LNCaP clone FGC (cell line): ENCODE data around the gene ZCCHC17.
"Not testable (repeated sequence)": the region's sequence is repeated elsewhere in the genome, so short reads cannot be mapped to it uniquely, and the experiment has no call there.

Source experiments
- DNase-seq: peaks from one replicate; pipeline ENCODE4 v3.0.0-alpha.2; 2011; ENCODE audit warnings: low read depth
- H3K4me3 ChIP-seq: 2 replicates; pipeline ENCODE4 v1.5.1; 2011; ENCODE audit warnings: mild to moderate bottlenecking, low read depth, low read length, control low read depth
- TF ChIP-seq, protein P1 (sequence below): IDR thresholded peaks from 2 replicates; pipeline ENCODE4 v1.5.1; 2012; ENCODE audit warnings: mild to moderate bottlenecking; ENCODE audit not compliant: control insufficient read depth, insufficient read depth; ENCODE audit errors: extremely low read depth

Gene ZCCHC17

DNA sequence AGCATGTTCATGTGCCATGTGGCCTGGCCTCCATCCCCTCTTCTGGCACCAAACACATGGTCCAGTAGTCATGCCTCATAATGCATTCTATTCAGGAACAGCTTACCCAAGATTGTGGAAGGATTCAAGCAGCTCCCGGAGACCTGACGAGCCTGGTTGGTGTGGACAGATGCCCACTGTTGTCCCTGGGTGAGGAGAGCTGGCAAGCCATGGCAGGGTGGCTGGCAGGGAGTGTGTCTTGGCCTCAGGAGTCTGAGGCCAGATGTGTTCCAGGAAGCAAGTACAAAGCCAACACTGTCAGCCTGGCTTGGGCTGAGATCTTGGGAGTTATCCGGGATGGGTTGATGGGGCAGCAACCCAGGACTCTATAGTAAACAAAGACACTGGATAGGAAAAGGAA, 83.3 kb downstream of the ZCCHC17 start:
- H3K4me3 ChIP-seq: no peak overlapping the region
- TF ChIP-seq, protein P1, sequence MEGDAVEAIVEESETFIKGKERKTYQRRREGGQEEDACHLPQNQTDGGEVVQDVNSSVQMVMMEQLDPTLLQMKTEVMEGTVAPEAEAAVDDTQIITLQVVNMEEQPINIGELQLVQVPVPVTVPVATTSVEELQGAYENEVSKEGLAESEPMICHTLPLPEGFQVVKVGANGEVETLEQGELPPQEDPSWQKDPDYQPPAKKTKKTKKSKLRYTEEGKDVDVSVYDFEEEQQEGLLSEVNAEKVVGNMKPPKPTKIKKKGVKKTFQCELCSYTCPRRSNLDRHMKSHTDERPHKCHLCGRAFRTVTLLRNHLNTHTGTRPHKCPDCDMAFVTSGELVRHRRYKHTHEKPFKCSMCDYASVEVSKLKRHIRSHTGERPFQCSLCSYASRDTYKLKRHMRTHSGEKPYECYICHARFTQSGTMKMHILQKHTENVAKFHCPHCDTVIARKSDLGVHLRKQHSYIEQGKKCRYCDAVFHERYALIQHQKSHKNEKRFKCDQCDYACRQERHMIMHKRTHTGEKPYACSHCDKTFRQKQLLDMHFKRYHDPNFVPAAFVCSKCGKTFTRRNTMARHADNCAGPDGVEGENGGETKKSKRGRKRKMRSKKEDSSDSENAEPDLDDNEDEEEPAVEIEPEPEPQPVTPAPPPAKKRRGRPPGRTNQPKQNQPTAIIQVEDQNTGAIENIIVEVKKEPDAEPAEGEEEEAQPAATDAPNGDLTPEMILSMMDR: no peak
- no peak for DNase-seq

DNA sequence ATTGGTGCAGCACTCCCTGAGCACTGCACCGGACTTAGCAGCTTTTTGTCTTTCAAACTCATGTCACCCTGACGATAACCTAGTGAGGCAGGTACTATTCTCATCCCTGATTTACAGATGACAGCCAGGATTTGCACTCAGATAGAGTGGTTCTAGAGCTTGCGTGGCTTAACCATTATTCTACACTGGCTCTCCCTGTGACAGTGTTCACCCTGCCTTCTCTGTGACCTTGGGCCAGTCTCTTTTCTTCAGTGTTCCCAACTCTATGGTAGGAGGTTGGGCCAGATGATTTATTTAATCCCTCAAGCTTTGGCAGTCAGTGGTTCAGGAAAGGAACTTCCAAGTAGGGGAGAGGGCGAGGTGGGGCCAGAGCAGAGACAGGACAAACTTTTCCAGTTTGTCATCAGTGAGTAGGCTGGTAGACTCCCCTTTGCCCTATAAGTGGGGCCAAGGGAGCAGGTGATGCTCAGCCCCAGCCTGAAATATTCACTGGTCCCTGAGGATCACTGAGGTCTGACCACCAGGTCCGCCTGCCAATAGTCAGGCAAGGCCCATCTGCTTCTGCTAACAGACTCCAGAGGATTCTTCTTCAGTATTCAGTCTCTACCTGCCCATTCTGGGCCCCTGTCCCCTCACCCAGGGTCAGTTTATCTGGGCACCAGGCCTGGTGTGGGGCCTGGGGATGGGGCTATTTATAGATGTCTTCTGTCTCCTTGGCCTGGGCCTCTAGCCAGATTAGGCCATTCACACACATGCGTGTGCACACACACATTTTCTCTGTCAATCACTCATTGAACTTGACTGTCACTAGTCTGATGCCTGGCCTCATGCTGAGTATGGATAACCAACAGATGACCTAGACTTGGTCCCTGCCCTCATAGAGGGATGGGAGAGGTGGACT, 84.8 kb downstream of the ZCCHC17 start:
- no peak for DNase-seq
- TF ChIP-seq, protein P1: no peak
- no peak overlapping the region for H3K4me3 ChIP-seq

DNA sequence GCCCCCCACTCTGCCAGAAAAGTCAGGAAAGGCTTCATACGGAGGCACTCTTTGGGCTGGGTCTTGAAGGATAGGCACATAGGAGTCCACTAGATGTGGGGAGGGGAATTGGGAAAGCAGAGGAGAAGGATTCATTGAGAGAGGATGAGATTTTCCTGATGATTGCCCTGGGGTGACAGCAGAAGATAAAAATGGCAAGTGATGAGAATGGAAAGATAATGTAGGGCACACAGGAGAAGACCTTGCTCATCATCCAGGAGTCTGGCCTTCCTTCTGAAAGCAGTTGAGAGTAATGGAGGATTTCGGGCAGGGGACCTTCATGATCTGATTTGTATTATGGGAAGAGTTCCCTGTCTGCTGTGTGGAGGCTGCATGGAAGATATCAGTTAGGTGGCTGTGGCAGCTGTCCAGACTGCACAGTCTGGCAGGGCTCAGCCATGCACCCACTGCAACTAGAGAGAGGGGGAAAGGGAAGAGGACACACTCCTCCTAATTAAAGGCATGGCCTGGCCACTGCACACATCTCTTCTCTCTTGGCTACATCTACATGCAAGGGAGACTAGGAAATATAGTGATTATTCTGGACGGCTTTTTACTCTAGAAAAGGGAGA, 85.7 kb downstream of the ZCCHC17 start:
- DNase-seq: no peak
- TF ChIP-seq, protein P1: no peak

DNA sequence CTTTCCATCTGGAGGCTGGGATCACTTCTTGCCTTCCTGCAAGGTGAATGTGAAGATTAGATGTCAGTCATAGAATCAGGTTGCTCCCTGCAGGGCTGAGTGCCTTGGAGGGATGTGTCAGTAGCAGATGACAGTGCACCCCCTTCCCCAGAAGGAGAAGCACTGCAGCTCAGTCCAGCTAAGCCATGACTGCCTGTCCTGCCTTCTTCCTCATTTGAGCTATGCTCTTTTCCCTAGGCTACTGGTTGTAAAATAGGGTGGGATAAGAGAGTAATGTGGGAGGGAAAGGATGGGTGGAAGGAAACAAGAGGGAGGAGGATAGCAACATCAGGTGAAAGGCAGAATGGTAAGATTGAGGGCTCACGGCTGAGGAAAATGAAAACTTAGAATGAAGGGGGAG, 87.1 kb downstream of the ZCCHC17 start:
- no peak for DNase-seq
- no peak overlapping the region for H3K4me3 ChIP-seq
- TF ChIP-seq, protein P1: no peak

More for the DNA sequence above, 85.7 kb downstream of the ZCCHC17 start:
- H3K4me3 ChIP-seq: no peak overlapping the region

DNA sequence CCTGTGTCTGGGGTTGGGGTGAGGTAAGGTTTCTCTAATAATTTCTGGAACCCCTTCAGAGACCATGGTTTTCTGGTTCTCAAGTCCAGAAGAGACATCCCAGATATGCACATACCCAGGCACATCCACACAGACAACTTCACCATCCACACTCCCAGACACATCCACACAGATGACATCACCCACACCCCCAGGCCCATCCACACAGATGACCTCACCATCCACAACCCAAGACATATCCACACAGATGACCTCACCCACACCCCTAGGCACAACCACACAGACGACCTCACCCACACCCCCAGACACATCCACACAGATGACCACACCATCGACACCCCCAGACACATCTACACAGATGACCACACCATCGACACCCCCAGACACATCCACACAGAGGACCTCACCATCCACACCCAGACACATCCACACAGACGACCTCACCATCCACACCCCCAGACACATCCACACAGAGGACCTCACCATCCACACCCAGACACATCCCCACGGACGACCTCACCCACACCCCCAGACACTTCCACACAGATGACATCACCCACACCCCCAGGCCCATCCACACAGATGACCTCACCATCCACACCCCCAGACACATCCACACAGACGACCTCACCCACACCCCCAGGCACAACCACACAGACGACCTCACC, 89.9 kb downstream of the ZCCHC17 start:
- H3K4me3 ChIP-seq, DNase-seq: not testable (repeated sequence)

DNA sequence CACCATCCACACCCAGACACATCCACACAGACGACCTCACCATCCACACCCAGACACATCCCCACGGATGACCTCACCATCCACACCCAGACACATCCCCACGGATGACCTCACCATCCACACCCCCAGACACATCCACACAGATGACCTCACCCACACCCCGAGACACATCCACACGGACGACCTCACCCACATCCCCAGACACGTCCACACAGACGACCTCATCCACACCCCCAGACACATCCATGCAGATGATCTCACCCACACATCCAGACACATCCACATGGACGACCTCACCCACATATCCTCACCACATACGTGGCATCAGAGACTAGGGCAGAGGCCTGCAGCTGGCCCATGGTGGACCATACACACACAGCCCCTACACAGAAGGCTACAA, 90.8 kb downstream of the ZCCHC17 start:
- no peak for DNase-seq
- H3K4me3 ChIP-seq: no peak overlapping the region
- TF ChIP-seq, protein P1: no peak

DNA sequence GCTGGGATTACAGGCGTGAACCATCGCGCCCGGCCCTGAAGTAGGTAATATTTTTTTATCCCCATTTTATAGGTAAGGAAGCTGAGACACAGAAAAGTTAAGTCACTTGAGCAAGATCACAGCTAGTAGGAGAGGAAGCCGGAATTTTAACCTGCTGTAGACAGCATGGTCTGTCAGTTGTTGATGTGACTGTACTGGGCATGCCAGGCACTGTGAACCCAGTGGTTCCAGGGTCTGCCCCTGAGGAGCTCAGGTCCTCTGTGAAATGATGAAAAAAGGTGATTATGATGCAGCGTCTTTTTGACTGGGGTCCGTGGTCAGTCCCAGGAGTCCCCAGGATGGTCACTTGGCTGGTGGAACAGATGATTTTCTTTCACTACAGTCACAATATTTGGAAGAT, 92.8 kb downstream of the ZCCHC17 start:
- TF ChIP-seq, protein P1: no peak
- no peak for DNase-seq
- no peak overlapping the region for H3K4me3 ChIP-seq
